HG02759 (cell line): ENCODE data around the gene DOCK4.

ENCODE experiments used
- ATAC-seq: cut with Tn5 transposase; IDR thresholded peaks from one replicate; pipeline ENCODE4 v1.9.1; 2021; ENCODE audit warnings: mild to moderate bottlenecking, moderate library complexity; ENCODE audit not compliant: unreplicated experiment

The DOCK4 gene

DNA sequence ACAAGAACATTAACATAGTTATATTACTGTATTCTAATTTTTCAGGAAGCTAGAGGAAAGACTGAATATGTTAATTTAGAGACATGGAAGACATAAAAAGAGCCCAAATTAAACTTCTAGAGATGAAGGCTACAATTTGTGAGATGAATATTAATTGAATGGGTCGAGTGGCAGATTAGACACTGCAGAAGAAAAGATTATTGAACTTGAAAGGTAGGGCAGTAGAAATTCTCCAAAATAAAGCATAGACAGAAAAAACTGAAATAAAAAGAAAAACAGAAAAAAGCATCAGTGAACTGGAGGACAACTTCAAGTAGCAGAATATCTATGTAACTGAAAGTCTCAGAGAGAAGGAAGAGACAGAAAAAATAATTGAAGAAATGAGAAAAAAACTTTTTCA is 369.6 kb downstream of the DOCK4 start:
- ATAC-seq, result no peak

DNA sequence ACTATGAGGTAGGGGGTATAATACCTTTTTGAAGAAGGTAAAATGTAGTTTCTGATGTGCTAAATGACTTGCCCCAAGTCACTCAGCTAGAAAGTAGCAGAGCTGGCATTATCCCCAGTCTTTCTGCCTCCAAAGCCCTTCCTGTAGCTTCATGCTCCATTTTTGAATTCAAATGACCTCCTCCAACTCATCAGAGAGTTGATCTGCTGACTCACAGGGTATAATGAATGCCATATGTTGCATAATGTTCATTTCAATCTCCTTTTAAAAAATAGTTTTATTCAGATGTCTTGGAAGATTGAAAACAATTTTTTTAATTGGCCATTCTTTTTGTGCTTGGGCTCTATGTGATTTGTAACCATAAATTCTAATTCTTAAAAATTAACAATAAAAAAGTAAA is 371.1 kb downstream of the DOCK4 start:
- no peak for ATAC-seq

- ATAC-seq, result no peak
Observed at GRCh38 chr7:111834367-111834766, 371.8 kb downstream of the DOCK4 start.

GRCh38 chr7:111833466-111833865 is 372.7 kb downstream of the DOCK4 start:
- no peak for ATAC-seq

DNA sequence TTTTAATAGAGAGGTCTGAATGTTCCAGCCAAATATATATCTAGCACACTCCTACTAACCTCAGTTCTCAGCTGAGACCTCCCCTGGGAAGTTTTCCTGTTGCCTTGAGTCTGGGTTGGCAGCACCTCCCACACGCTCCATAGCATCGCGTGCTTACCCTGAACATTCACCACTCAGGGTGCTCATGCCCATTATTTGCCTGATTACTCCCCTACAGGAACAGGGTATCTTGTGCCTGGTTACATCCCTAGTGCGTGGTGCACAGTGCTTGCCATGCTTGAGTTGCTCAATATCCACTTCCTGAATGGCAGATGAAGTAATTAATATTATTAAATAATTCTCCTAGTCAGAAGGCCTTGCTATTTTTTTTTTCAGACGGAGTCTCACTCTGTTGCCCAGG is 374.0 kb downstream of the DOCK4 start:
- ATAC-seq, result no peak

DNA sequence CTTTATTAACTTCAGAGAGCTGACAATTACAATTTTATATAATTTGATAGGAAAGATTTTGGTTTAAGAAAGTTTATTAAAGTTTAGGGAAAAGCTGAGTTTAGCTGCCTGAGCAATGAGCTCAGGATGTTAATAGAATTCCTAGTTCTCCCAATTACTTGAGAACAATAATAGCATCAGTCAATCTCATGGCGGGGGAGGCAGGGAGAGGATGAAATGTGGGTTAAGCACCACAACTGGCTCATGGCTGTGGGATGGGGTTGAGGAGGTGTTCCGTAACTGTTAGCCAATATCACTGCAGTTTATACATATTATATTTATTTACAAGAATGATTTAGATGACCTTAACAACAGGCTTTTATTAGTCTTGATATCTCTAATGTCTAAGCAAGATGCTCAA is 377.0 kb downstream of the DOCK4 start:
- ATAC-seq, result no peak

DNA sequence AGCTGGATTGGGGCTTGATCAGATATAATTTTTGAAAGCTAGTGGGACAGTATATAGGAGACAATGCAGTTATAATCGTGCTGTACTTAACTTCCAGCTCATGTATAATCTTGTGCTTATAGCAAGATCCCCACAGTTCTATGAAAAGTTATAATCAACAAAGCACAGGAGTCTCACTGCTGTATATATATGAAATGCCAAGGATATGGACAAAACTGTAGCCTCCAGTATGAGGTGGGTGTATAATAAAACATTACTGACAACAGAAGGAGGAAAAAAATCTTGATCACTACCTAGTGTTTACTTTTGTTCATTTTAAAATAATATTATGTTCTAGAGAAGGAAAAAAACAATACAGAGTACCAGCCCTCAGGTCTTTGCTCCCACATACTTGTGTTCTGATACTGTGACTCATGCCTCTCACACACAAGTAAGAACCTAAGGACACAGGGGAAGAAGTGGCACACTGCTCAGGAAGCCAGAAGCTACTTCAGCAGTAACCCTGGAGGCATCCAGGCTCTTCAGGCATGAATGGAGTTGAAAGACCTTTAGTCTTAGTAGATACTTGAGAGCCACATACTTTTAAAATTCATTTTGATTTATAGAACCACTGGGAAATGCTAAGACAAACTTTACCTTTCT is 378.2 kb downstream of the DOCK4 start:
- no peak for ATAC-seq

GRCh38 chr7:111825046-111825445 is 381.2 kb downstream of the DOCK4 start:
- ATAC-seq, result no peak

DNA sequence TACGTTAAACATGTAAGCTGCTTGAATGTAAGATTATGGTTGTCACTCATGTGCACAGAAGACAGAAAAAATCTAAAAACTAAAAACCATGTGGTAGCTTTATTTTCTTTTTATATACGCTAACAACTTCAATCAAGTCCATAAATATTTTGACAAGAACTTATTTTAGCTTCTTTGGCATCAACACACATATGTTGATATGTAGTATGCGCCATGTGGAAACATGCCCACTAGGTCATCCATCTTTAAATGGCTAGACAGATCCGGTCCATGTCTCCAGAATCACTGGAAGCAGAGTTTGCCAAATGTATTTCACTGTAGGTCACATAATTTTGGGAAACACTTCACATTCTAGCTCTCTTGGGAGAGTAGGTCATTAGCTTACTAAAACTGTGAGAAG is 382.4 kb downstream of the DOCK4 start:
- ATAC-seq, result no peak

- ATAC-seq, result no peak
Observed at GRCh38 chr7:111821046-111821445, 385.2 kb downstream of the DOCK4 start.

DNA sequence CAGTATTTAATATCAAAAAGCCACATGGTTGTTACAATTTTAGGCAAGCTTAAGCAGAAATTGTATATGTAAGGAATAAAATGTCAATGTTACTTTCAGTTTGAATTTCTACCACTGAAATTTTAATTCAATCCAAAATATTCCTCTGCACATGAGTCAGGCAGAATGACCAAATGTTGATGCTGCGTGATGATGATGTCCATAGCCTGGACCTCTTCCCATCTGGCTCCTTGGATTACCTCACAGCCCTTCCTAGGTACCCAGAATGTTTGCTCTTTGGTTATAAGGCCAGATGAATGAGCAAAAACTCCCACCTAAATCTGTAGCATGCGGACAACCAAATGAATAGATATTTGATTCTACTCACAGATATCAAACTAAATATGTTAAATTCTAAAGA is 385.6 kb downstream of the DOCK4 start:
- no peak for ATAC-seq

DNA sequence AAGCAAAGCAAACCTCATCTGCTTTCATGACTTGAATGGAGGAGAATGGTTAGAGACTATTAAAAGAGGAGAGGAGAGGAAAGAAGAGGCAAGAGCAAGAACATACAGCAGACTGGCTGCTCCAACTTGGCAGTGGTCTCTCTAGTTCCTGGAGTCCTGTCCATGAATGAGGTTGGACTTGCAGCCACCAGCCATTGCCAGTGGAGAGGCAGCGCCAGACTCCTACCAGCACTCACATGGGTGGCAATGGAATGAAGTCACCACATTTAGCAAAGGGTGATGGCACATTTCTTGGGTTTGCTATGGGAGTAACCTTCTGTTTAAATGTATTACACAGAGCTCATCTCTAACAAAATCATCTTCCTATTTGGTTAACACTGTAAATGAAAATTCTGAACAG is 386.1 kb downstream of the DOCK4 start:
- ATAC-seq, result no peak

DNA sequence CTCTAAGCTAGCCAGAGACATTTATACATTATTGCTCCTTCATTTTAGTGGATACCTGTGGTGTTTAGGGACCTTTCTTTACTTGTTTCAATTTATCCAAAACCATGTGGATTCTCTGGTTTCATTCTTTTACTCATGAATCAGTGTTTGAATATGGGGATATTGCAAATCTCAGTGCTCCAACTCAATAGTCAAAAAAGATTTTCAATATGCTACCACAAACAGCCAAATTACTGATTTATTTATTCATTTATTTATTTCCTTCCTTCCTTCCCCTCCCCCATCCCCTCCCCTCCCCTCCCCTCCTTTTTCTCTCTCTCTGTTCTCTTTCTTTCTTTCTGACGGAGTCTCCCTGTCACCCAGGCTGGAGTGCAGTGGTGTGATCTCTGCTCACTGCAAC is 390.8 kb downstream of the DOCK4 start:
- no peak for ATAC-seq

DNA sequence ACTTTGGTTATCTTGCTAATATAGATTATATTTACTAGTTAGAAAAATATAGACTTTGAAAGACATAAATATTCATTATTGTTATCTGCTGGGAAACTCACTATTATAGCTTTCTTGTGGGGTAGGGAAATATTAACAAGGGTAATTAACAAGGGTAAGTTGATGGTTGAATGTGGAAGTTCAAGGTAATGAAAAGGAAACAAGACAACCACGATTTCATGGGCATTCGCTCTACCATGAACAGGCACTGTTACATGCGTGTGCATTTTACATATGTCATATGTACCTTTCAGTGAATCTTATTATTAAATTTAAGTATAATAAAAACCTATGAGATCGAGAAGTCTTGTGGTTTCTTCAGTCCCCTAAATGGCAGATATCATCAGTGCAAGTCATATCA is 392.9 kb downstream of the DOCK4 start:
- no peak for ATAC-seq

DNA sequence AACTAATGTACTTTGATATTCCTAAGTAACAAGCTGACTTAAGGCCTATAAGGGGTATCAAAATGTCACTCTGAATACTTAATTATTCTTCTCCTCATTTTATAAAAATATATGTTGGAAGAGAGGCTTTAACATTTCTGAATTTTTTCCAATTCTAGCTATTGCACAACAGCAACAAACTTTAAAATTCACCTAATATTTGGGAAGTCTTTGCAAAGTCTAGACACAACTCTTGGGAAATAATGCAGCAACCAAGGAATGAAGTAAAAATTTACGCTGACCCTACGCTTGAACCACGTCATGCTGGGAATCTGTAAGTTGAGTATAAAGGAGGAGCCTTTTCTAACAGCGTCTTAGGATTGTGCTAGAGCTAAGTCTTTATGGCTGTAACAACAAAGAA is 400.0 kb downstream of the DOCK4 start:
- ATAC-seq, result no peak

- no peak for ATAC-seq
Observed at GRCh38 chr7:111803015-111803758, 403.0 kb downstream of the DOCK4 start.

DNA sequence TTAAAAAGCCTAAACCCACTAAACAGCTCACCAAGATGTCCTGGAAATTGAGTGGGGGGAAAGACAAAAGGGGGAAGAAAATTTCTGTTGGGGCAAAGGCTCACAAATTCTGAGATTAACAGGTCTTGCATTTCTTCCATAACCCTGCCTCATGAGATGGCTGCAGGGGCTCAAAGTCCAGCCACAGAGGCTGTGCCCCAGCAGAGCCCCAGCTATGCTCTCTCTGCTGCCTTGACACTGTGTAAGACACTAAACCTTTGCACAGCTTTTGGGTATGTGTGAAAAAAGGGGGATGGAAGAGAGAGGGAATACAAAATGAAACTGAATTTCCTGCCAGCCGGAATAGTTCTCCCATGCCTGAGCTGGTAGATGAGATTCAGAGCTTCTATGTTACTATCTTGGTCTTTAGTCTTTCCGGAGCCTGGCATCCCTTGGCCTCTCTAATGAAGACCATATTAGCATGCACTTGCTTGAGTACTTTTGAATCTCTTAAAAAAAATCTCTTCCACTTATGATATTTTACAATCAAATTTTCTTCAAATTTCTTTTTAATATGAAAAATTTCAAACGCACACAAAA is 403.9 kb downstream of the DOCK4 start:
- no peak for ATAC-seq

DNA sequence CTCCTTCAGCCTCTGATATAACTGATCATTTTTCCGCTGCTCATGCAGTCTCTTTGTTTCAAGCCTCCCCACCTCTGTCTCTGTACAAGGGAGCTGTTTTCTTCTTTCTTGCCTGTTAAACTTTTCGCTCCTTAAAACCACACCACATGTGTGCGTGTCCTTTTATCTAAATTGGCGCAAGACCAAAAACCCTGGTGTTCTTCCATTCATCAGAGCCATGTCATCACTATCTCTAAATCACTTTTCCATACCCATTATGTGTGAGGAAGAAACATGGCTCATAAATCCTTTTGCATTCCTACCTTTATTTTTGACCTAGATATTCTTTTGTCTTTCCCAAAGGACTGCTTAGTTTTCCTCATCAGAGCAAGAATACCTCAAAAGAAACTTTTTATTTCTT is 404.9 kb downstream of the DOCK4 start:
- ATAC-seq, result no peak

GRCh38 chr7:111796671-111797070 is 409.5 kb downstream of the DOCK4 start:
- ATAC-seq, result no peak

- no peak for ATAC-seq
Observed at GRCh38 chr7:111789870-111790269, 416.3 kb downstream of the DOCK4 start.

- ATAC-seq, result no peak
Observed at GRCh38 chr7:111789048-111789320, 417.2 kb downstream of the DOCK4 start.

DNA sequence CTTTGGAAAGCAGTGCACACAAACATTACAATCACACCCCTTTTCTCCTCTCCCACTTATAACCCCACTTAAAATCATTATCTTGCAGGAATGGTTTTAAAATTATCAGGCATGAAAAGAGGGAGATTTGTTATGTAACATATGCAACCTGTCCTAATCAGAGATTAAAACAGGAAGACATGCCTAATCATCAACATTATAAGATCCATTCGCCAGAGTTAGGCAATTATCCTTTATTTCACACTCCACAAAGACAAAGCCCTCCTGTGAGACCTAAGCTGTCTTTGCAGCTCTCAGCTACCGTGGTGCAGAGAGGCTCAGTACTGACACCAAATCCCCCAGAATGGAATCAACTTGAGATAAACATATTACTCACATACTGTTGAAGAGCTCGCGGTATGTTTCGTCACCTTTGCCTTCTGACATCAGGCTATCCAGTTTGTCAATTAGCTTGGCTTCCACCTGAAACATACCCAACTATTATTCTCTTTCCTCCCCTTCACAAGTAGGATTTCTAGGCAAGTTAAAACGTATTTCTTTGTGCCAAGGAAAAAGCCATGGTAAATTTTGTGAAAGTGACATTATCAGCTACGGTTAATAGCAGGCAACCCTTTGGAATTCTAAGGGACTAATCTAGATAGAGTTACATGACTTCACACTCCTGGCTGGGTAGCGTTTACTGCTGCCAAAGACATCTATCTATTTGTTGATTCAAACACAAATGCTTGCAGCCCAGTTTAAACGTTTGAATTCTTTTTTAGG is 417.7 kb downstream of the DOCK4 start:
- ATAC-seq, result no peak
